H9 (cell line): ENCODE measurements around the gene TSACC. TPM values are rescaled to one million over a fixed set of nuclear protein-coding genes. Genes with fewer than 3 reads are reported as not detected.

Experiments
- DNase-seq: peaks from one replicate; pipeline ENCODE4 v3.0.0-alpha.2; 2017
- H2AFZ ChIP-seq: one replicate; pipeline ENCODE4 v1.6.1; 2013; ENCODE audit warnings: mild to moderate bottlenecking, low read length, control low read depth, moderate library complexity
- H2AK5ac ChIP-seq: 2 replicates; pipeline ENCODE4 v1.6.1; 2013; ENCODE audit warnings: low read length, control low read depth, mixed read lengths; ENCODE audit not compliant: insufficient read length
- H2BK120ac ChIP-seq: one replicate; pipeline ENCODE4 v1.6.1; 2013; ENCODE audit warnings: low read depth, mild to moderate bottlenecking, low read length, control low read depth, inconsistent platforms; ENCODE audit not compliant: poor library complexity, severe bottlenecking
- H2BK12ac ChIP-seq: 2 replicates; pipeline ENCODE4 v1.6.1; 2013; ENCODE audit warnings: low read length, control low read depth, mixed read lengths, low read depth; ENCODE audit not compliant: insufficient read length
- H2BK15ac ChIP-seq: 2 replicates; pipeline ENCODE4 v1.6.1; 2013; ENCODE audit warnings: low read depth, low read length, control low read depth
- H2BK20ac ChIP-seq: one replicate; pipeline ENCODE4 v1.6.1; 2013; ENCODE audit warnings: low read depth, mild to moderate bottlenecking, low read length, control low read depth, inconsistent platforms; ENCODE audit not compliant: poor library complexity, severe bottlenecking
- H2BK5ac ChIP-seq: 2 replicates; pipeline ENCODE4 v1.6.1; 2013; ENCODE audit warnings: low read length, control low read depth, mixed read lengths; ENCODE audit not compliant: insufficient read length
- H3K14ac ChIP-seq: 2 replicates; pipeline ENCODE4 v1.6.1; 2013; ENCODE audit warnings: low read length, control low read depth; ENCODE audit not compliant: insufficient read depth
- H3K18ac ChIP-seq: 2 replicates; pipeline ENCODE4 v1.6.1; 2013; ENCODE audit warnings: low read depth, mild to moderate bottlenecking, mixed read lengths, low read length, control low read depth; ENCODE audit not compliant: insufficient read length
- H3K23ac ChIP-seq: 2 replicates; pipeline ENCODE4 v1.6.1; 2013; ENCODE audit warnings: low read length, control low read depth, mixed read lengths, low read depth; ENCODE audit not compliant: insufficient read length
- H3K23me2 ChIP-seq: 2 replicates; pipeline ENCODE4 v1.6.1; 2013; ENCODE audit warnings: low read depth, mild to moderate bottlenecking, mixed read lengths, low read length, control low read depth; ENCODE audit not compliant: insufficient read length, poor library complexity, severe bottlenecking
- H3K27ac ChIP-seq: 2 replicates; pipeline ENCODE4 v1.5.1; 2013; ENCODE audit warnings: low read length, control low read depth, mixed read lengths, low read depth; ENCODE audit not compliant: insufficient read length
- H3K27me3 ChIP-seq: 2 replicates; pipeline ENCODE4 v1.6.1; 2013; ENCODE audit warnings: low read length, control low read depth, inconsistent platforms; ENCODE audit not compliant: insufficient read depth
- H3K4ac ChIP-seq: 2 replicates; pipeline ENCODE4 v1.6.1; 2013; ENCODE audit warnings: low read depth, mild to moderate bottlenecking, control low read depth, inconsistent platforms, low read length, moderate library complexity
- H3K4me1 ChIP-seq: 2 replicates; pipeline ENCODE4 v1.6.1; 2013; ENCODE audit warnings: low read length, control low read depth, inconsistent platforms; ENCODE audit not compliant: insufficient read depth
- H3K4me2 ChIP-seq: 2 replicates; pipeline ENCODE4 v1.6.1; 2013; ENCODE audit warnings: low read length, control low read depth, mixed read lengths; ENCODE audit not compliant: insufficient read length, insufficient read depth
- H3K56ac ChIP-seq: 2 replicates; pipeline ENCODE4 v1.6.1; 2013; ENCODE audit warnings: low read depth, mild to moderate bottlenecking, mixed read lengths, low read length, control low read depth; ENCODE audit not compliant: insufficient read length
- H3K79me1 ChIP-seq: 2 replicates; pipeline ENCODE4 v1.6.1; 2013; ENCODE audit warnings: low read depth, mild to moderate bottlenecking, moderate library complexity, low read length, control low read depth, inconsistent platforms; ENCODE audit not compliant: insufficient read depth, poor library complexity, severe bottlenecking
- H3K79me2 ChIP-seq: 2 replicates; pipeline ENCODE4 v1.6.1; 2013; ENCODE audit warnings: low read length, control low read depth, inconsistent platforms; ENCODE audit not compliant: insufficient read depth
- H3K9ac ChIP-seq: 2 replicates; pipeline ENCODE4 v1.6.1; 2013; ENCODE audit warnings: low read length, control low read depth, mixed read lengths; ENCODE audit not compliant: insufficient read length; ENCODE audit errors: extremely low read depth
- H3K9me3 ChIP-seq: one replicate; pipeline ENCODE4 v1.6.1; 2013; ENCODE audit warnings: low read depth, low read length, inconsistent platforms; ENCODE audit not compliant: control insufficient read depth
- H3T11ph ChIP-seq: one replicate; pipeline ENCODE4 v1.6.1; 2013; ENCODE audit warnings: mild to moderate bottlenecking, low read length, control low read depth, inconsistent platforms
- H4K20me1 ChIP-seq: one replicate; pipeline ENCODE4 v1.6.1; 2013; ENCODE audit not compliant: control insufficient read depth, insufficient read length, insufficient read depth
- H4K5ac ChIP-seq: 2 replicates; pipeline ENCODE4 v1.6.1; 2013; ENCODE audit warnings: low read depth, mild to moderate bottlenecking, mixed read lengths, low read length, control low read depth; ENCODE audit not compliant: insufficient read length
- H4K8ac ChIP-seq: replicated peaks from 2 replicates; pipeline ENCODE4 v1.6.1; 2013; ENCODE audit warnings: low read length, control low read depth, mixed read lengths, low read depth; ENCODE audit not compliant: insufficient read length
- H4K91ac ChIP-seq: 2 replicates; pipeline ENCODE4 v1.6.1; 2013; ENCODE audit warnings: low read depth, mild to moderate bottlenecking, moderate library complexity, mixed read lengths, low read length, control low read depth; ENCODE audit not compliant: insufficient read length
- H3K27ac Mint-ChIP-seq, 3 experiments: 2 replicates in 2 of 3; 3 replicates in 1 of 3; pipeline ENCODE4 v1.8.0; 2020 to 2021; ENCODE audit warnings: mixed read lengths in 3 of 3, mild to moderate bottlenecking in 1 of 3, moderate library complexity in 1 of 3
- H3K27me3 Mint-ChIP-seq: 2 replicates; pipeline ENCODE4 v1.8.0; 2021; ENCODE audit warnings: low read depth, mild to moderate bottlenecking, moderate library complexity, mixed read lengths
- H3K36me3 Mint-ChIP-seq, 3 experiments: 2 replicates in 2 of 3; 3 replicates in 1 of 3; pipeline ENCODE4 v1.8.0; 2020 to 2021; ENCODE audit warnings: low read depth in 3 of 3, mixed read lengths in 3 of 3; ENCODE audit not compliant: insufficient read depth in 1 of 3
- H3K4me1 Mint-ChIP-seq, 2 experiments: 2 replicates each; pipeline ENCODE4 v1.8.0; 2020; ENCODE audit warnings: mixed read lengths in 2 of 2
- H3K4me3 Mint-ChIP-seq, 2 experiments: 2 replicates in 1 of 2; 3 replicates in 1 of 2; pipeline ENCODE4 v1.8.0; 2020 to 2021; ENCODE audit warnings: mild to moderate bottlenecking in 2 of 2, mixed read lengths in 2 of 2, moderate library complexity in 1 of 2
- H3K9me3 Mint-ChIP-seq, 2 experiments: 2 replicates in 1 of 2; 3 replicates in 1 of 2; pipeline ENCODE4 v1.8.0; 2020; ENCODE audit warnings: mild to moderate bottlenecking in 2 of 2, mixed read lengths in 2 of 2, moderate library complexity in 1 of 2
- CTCF ChIP-seq: fragments of 200-600 bp; sonication (generic); conservative IDR thresholded peaks from 3 replicates; pipeline ENCODE4 v1.8.0; 2021; ENCODE audit warnings: antibody characterized with exemption, mild to moderate bottlenecking
- WGBS: extraction: QIAGEN DNeasy Blood & Tissue Kit; methylation state at CpG from one replicate; pipeline ENCODE4 v1.1.7; 2013; ENCODE audit warnings: missing lambda C conversion rate, low lambda C conversion rate, mixed read lengths; ENCODE audit not compliant: insufficient read length; ENCODE audit errors: extremely low coverage; 5-methylcytosine and 5-hydroxymethylcytosine counted together
- total RNA-seq: library from RNA; stranded (reverse); gene quantifications from 2 replicates; pipeline ENCODE4 v1.2.1, GENCODE V29; 2021

TSACC gene
- total RNA-seq, 1 experiment from 2014 or later: 2.3 TPM

DNA sequence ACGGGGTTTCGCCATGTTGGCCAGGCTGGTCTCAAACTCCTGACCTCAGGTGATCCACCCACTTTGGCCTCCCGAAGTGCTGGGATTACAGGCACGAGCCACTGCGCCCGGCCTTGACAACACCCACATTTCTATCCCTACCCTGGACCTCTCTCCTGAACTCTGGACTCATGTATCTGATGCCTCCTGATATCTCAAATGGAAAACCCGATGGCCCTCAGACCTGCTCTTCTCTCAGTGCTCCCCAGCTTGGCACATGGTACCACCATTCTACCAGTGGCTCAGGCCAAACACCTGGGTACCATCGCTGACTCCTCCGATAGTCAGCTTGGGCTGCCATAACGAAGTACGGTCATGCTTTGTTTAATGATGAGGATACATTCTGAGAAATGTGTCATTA, 22.2 kb downstream of the TSACC start:
- peaks cover 15 to 19% of the 10 kb centered on the region in 2 experiments for H3K4me1 Mint-ChIP-seq
- Histone ChIP-seq H3K79me1 (no peaks in the 10 kb centered on the region), H3K9ac (no peak overlapping the region), H4K91ac (no peak overlapping the region), H3K14ac (no peak overlapping the region), H2BK15ac (no peak overlapping the region), H2BK120ac (no peak overlapping the region), H4K8ac (no peak overlapping the region), H3K4ac (no peak overlapping the region), H3K27ac (no peak overlapping the region), H3K23me2 (no peaks in the 10 kb centered on the region), H3T11ph (no peak overlapping the region), H2AFZ (no peak overlapping the region), H3K4me1 (no peaks in the 10 kb centered on the region), H3K27me3 (no peaks in the 10 kb centered on the region), H4K5ac (no peak overlapping the region), H3K56ac (no peak overlapping the region), H2AK5ac (no peak overlapping the region), H3K79me2 (no peaks in the 10 kb centered on the region), H2BK5ac (no peak overlapping the region), H2BK12ac (no peak overlapping the region), H2BK20ac (no peak overlapping the region), H3K18ac (no peak overlapping the region), H3K23ac (no peak overlapping the region), H3K4me2 (no peak overlapping the region), H4K20me1 (no peaks in the 10 kb centered on the region), H3K9me3 (no peaks in the 10 kb centered on the region)
- DNase-seq: no peak
- no peak for TF ChIP-seq CTCF
- H3K27ac Mint-ChIP-seq: no peak overlapping the region
- H3K27me3 Mint-ChIP-seq: peaks cover 29% of the 10 kb centered on the region
- no peaks in the 10 kb centered on the region for H3K36me3 Mint-ChIP-seq
- WGBS: no CpG with 5 or more reads among the region's 11 CpGs
- H3K4me3 Mint-ChIP-seq: no peak overlapping the region
- H3K9me3 Mint-ChIP-seq: peaks cover 0 to 3% of the 10 kb centered on the region in 2 experiments; a peak in 2 of 5 replicates
